ENCODE measurements around the gene DOC2B.
"Not testable (repeated sequence)": the region's sequence is repeated elsewhere in the genome, so short reads cannot be mapped to it uniquely, and the experiment has no call there.

DOC2B gene

GRCh38 chr17:187130-187529 lies 5.7 kb upstream of the DOC2B start:
- no peak for DNase-seq

- DNase-seq = no peak
Observed at GRCh38 chr17:185445-186138, 4.1 kb upstream of the DOC2B start.

DNA sequence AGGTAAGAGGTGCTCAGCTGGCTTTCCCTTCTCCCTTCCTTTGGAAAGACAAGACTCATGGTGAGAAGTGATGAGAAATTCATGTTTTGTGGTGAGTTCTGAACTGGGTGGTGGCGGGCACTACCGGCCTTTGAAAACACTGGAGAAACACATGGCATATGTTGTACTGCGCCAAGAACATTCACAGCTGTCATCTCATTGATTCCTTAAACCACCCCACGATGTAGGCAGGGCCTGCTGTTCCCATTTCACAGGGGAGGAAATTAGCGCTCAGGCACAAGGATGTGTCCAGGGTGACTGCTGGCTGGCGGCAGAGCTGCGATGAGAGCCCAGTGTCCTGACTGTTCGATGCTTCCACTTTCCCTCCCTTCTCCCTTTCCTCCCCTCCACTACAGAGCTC lies 1.6 kb upstream of the DOC2B start:
- no peak for DNase-seq

- no peak for DNase-seq
Observed at GRCh38 chr17:182050-182751, 751 bp upstream of the DOC2B start.

DNA sequence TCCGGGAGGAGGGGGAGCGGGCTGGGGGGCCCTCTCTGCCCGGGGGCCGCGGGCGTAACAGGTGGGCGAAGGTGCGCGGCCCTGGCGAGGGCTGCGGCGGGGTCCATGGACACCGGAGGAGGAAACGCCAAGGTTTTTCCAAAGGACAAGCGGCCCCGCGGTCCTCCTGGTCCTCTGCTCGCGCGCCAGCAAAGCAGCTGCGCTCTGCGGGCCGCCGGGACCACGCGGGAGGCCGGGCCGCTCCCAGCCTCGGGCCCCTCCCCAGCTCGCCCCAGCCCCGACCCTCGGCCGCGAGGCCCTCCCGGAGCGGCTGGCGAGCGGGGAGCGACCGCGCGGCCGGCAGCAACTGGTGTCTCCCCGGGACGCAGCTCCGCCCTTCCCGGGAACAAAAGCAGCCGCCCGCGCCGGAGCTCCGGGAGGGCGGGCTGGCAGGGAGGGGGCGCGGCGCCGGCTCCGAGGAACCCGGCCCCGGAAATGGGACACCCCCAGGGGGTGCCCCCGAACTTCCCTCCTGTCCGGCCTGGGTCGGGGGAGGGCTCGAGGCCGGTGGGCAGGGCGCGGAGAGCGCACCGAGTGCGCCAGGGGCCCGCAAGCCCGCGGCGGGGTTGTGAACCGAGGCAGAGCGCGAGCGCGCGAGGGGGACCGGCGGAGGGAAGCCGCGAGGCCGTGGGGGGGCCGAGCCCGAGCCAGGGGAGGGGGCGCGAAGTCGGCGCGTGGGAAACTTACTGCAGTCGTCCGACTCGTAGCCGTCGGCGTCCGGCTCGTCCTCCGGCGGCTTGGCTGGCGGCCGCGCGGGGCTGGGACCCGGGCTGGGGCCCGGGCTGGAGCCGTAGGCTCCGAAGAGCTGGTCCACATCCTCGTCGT lies 837 bp downstream of the DOC2B start:
- DNase-seq = no peak

GRCh38 chr17:179781-180380 lies 1.6 kb downstream of the DOC2B start:
- DNase-seq = no peak

DNA sequence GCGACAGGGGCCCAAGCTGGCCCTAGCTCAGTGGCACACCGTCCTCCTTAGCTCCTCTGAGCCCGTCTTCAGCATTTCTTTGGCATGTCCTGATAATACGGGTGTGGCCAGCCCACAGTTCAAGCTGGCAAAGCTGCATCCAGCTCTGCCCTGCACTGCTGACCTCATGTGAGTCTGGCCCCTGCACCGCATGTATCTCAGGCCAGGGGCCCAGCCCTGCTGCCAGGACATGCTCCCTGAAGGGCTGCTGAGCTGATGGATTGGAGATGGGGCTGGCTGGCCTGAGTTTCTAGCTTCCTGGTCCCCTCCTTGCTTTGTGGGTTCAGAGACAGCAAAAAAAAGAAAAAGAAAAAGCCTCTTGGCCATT lies 2.4 kb downstream of the DOC2B start:
- no peak for DNase-seq

DNA sequence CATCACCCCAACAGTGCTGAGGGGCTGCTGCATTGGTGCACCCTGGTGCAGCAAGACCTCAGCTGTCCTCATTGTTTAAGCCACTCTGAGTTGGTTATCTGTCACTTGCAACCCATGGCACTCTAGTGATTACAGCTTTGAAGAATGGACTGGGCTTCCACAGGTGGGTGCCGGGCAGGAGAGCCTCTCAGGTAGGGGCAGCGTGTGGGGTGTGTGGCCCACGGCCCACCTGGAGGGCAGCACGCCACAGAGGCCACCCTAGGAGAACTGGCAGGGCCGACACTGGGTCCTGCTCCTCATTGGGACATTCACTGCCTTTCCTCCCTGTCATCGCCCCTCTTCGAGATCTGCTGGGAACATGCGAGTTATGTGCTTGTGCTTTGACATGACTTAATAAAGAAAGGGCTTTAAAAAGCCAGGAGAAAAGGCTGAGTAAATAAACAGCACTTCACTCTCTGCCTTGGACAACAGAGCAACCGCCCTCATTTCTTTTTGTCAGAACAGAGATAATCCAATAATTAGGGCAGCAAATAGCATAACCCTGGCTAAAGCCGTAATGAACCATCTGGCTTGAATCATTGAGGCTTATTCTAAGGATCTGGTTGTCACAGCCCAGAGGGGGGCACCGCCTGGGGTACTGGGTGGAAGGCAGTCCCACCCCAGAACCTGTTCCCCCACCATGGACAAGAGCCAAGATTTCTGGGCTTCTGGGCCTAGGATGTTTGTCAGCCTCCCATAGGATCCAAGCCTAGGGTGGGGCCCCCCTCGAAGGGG lies 3.0 kb downstream of the DOC2B start:
- DNase-seq = no peak

GRCh38 chr17:177762-178161 lies 3.7 kb downstream of the DOC2B start:
- DNase-seq = no peak

- DNase-seq = no peak
Observed at GRCh38 chr17:177155-177554, 4.3 kb downstream of the DOC2B start.

DNA sequence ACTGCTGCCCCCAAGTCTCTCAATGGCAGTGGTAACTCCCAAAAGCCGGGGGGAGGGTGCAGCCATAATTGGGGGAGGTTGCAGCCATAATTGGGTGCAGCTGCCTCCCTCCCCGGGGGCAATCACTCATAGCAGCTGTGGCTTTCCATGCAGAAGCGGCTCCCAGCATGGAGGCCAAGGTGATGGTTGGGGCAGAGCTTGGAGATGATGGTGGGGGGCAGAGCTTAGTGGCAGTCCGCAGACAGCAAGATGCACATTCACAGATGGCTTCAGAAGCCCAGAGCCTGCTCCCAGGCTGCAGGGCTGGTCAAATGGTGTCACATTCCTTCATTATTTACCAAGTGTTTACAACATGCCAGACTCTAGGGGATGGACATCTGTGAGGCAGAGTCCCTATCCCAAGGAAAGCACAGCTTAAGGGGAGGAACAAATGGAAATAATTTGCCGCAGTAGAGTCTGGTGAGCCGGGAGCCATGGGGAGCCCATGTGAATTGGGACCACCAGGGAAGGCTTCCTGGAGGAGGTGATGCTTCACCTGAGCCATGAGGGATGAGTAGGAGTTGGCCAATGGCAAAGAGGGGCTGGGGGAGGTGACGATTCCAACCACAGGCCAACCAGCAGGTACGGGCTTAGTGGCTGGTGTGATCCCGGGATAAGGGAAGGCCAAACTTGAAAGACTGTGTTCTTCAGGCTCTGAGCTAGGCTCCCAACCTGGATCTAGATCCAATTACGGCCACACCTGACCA lies 8.1 kb downstream of the DOC2B start:
- no peak for DNase-seq

- DNase-seq = no peak
Observed at GRCh38 chr17:172401-172800, 9.0 kb downstream of the DOC2B start.

- no peak for DNase-seq
Observed at GRCh38 chr17:171871-172270, 9.6 kb downstream of the DOC2B start.

DNA sequence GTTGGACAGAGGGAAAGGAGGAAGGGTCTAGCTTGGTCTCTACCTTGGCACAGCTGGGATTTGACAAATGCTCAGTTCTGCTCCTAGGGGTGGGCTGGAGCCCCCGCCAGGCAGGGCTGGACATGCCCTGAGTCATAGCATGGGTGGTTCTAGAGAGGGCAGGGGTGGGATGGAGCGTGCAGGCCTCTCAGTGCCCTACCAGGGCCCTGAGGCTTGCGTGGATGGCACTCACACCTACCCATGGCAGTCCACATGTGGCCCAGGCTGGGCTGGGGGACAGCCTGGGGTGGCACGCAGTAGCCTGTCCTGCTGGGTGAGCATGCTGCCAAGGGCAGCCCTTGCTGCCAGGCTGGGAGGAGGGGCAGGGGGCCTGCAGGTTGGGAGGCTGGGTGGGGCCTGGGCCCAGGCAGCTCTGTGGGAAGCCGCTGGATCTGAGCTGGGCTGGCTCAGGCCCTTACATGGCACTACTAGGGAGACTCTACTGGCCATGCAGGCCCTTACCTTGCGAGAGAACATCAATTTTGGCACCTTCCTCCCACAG lies 11.2 kb downstream of the DOC2B start:
- DNase-seq = no peak

DNA sequence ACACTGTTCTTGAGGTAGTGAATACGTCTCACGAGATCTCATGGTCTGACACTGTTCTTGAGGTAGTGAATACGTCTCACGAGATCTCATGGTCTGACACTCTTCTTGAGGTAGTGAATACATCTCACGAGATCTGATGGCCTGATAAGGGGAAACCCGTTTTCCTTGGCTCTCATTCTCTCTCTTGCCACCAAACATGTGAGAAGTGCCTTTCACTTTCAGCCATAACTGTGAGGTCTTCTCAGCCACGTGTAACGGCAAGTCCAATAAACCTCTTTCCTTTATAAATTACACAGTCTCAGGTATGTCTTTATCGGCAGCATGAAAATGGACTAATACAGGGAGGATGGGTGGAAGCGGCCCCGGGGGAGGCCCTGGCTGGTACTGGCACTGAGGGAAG lies 12.8 kb downstream of the DOC2B start:
- not testable (repeated sequence) for DNase-seq

GRCh38 chr17:165939-166338 lies 15.5 kb downstream of the DOC2B start:
- DNase-seq = no peak

DNA sequence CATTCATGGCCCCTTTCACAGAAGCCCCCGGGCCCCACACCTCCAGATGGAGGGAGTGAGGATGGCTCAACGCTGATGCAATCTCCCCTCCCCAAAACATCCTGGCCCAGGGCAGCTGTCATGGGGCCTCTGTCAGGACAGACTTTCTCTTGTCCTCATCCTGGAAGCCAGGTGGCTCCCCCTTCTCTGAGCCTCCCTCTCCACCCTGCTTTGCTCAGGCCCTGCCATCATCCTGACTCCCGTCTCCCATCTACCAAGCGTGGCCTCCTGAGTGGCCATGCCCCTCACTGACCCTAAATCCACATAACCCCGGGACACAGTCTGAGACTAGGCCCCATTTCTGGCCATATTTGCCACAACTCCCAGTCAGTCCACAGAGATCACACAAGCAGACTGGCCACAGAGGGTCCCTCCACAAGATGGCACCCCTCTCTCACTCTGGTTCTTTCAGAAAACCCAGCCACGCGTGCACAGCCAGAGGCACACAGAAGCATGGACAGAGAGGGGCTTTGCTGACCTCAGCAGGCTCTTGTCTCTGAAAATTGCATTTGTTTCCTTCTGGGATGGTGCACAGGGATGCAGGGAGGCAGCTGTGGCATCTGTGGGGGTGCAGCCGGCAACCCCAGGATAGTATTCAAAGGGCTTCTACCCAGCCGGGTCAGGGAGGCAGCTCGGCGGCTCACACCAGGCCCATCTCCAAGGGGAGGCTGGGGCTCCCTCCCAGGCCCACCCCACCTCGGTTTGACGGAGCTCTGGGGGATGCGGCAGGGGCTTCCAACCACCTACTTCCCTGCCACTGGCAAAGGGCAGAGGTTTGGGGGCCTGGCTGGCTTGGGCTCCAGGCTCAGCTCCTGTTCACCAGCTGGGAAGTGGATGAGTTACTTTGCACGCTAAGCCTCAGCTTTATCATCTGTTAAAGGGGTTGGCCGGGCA lies 16.9 kb downstream of the DOC2B start:
- peak in 1 of 2 donors; percentile 28 for DNase-seq

GRCh38 chr17:163514-164098 lies 17.8 kb downstream of the DOC2B start:
- DNase-seq = no peak

- DNase-seq = no peak
Observed at GRCh38 chr17:162689-163088, 18.8 kb downstream of the DOC2B start.

- DNase-seq = no peak
Observed at GRCh38 chr17:161481-161880, 20.0 kb downstream of the DOC2B start.
